ENCODE measurements around the gene DCBLD2.

DNA sequence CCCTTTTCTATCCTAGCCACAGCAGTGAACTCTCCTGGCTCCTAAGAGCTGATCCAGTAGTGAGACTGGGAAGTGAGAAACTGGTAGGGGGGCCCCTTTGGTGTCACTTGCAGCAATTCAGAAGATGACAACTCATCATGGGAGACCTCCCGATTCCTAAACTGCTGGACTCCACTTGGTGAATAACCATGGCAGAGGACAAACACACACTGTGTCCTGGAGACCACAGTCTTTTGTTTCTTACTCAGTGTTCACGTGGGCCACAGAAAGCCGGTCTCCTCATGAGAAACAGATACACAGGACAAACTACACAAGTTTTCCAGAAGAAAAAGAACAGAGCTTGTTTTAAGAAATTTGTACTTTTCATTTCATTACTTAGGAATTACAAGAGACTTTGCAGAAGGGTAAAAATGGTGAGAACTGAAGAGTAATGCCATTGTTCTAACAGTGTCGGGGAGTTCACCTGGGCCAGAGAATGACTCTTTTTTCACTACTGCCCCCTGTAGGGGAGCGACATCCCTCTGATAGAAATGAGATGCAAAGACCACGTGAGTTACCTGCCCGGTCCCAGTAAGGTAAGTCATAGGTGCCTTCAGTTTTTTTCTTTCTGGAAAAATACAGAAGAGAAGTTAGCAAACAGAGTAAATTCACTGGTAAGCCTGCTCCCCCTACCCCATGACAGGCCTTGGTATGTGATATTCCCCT, 100.3 kb downstream of the DCBLD2 start:
- no peak for TF ChIP-seq EZH2 (IDR thresholded peaks at IDR 0.05; ENCODE audit: insufficient read depth, poor library complexity, severe bottlenecking)
- TF ChIP-seq EZH2phosphoT487 (IDR thresholded peaks at IDR 0.05; ENCODE audit: insufficient read depth, low read depth), result no peak

Data from GM23248 (cell line).